Measurements from ENCODE around the gene RSAD2. TPM values are rescaled to one million over a fixed set of nuclear protein-coding genes. Genes with fewer than 3 reads are reported as not detected.

Gene RSAD2
- polyA plus RNA-seq, 2 donors = 0.49 to 0.98 TPM

DNA sequence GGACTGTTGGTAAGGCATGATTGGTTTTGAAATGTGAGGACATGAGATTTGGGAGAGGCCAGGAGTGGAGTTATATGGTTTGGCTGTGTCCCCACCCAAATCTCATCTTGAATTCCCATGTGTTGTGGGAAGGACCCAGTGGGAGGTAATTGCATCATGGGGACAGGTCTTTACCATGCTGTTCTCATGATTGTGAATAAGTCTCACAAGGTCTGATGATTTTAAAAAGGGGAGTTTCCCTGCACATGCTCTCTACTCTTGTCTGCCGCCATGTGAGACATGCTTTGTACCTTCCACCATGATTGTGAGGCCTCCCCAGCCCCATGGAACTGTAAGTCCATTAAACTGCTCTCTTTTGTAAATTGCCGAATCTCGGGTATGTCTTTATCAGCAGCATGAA, 17.3 kb upstream of the RSAD2 start:
- no peak overlapping the region for H3K4me3 ChIP-seq (ENCODE audit: low read depth in 1 of 2, low read length in 2 of 2)
- no peak overlapping the region for H3K27ac ChIP-seq (ENCODE audit: low read depth in 2 of 2, low read length in 1 of 2)
- peaks cover 0 to 2% of the 10 kb centered on the region in 2 donors for H3K9me3 ChIP-seq (ENCODE audit: control insufficient read depth in 2 of 2, insufficient read depth in 1 of 2, low read depth in 1 of 2, low read length in 1 of 2)
- WGBS, 2 donors = 95 to 99% methylated on average over 3 of the region's 3 CpGs
- no peaks in the 10 kb centered on the region for H3K4me1 ChIP-seq (ENCODE audit: control insufficient read depth in 2 of 2, insufficient read depth in 2 of 2, low read length in 1 of 2)
- no peaks in the 10 kb centered on the region for H3K27me3 ChIP-seq (ENCODE audit: control insufficient read depth in 1 of 2, insufficient read depth in 2 of 2, low read length in 2 of 2)
- no peaks in the 10 kb centered on the region for H3K36me3 ChIP-seq (ENCODE audit: control insufficient read depth in 2 of 2, insufficient read depth in 2 of 2, low read length in 1 of 2)

DNA sequence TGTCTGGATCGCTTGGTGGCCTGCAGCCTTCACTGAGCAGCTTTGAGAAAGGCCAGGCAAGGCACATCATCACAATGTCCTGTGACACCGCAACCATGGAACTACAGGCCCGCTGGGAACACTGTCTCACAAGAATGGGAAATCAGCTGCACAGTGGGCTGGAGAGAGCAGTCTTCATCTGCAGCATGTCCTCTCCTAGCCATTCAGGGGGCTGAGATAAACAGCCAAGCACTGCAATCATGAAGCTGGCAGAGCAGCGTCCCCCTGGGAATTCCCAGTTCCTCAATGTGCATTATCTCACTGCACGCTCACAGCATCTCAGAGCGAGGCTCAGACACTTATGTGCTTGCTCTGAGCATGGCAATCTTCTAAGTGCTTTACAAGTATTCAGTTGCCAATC, 13.8 kb upstream of the RSAD2 start:
- no peak overlapping the region for H3K27ac ChIP-seq (ENCODE audit: low read depth in 2 of 2, low read length in 1 of 2)
- no peak overlapping the region for H3K4me3 ChIP-seq (ENCODE audit: low read depth in 1 of 2, low read length in 2 of 2)
- no peaks in the 10 kb centered on the region for H3K36me3 ChIP-seq (ENCODE audit: control insufficient read depth in 2 of 2, insufficient read depth in 2 of 2, low read length in 1 of 2)
- no peaks in the 10 kb centered on the region for H3K4me1 ChIP-seq (ENCODE audit: control insufficient read depth in 2 of 2, insufficient read depth in 2 of 2, low read length in 1 of 2)
- 83 to 85% methylated on average over 6 of the region's 6 CpGs for WGBS, 2 donors
- H3K9me3 ChIP-seq (ENCODE audit: control insufficient read depth in 2 of 2, insufficient read depth in 1 of 2, low read depth in 1 of 2, low read length in 1 of 2) = peaks cover 0 to 2% of the 10 kb centered on the region in 2 donors
- H3K27me3 ChIP-seq (ENCODE audit: control insufficient read depth in 1 of 2, insufficient read depth in 2 of 2, low read length in 2 of 2) = no peaks in the 10 kb centered on the region

DNA sequence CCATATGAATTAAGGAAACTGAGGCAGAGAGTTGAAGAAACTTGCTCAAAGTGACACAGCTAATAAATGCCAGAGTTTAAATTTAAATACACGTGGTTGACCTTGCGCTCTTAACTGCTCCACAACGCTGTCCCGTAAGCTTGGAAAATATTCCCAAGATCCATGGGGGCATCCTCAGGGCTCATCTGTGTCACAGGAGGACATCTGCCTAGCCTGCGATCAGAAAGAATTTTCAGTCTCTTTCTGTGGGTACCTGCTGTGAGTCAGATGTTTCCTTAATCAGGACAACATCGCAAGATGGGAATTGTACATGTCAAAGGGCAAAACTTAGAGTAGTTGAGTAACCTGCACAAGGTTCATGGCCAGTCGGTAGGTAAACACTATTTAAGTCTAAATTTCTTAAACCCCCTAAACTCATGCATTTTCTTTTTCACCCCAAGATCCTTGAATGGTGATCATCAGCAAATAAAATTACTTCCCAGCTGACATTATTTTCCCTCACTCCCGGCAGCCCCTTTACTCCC, 13.3 kb upstream of the RSAD2 start:
- H3K4me3 ChIP-seq (ENCODE audit: low read depth in 1 of 2, low read length in 2 of 2) = no peak overlapping the region
- peaks cover 0 to 2% of the 10 kb centered on the region in 2 donors for H3K9me3 ChIP-seq (ENCODE audit: control insufficient read depth in 2 of 2, insufficient read depth in 1 of 2, low read depth in 1 of 2, low read length in 1 of 2)
- H3K4me1 ChIP-seq (ENCODE audit: control insufficient read depth in 2 of 2, insufficient read depth in 2 of 2, low read length in 1 of 2) = no peaks in the 10 kb centered on the region
- H3K27ac ChIP-seq (ENCODE audit: low read depth in 2 of 2, low read length in 1 of 2) = peak overlapping the region in 1 of 2 donors; percentile 66
- H3K27me3 ChIP-seq (ENCODE audit: control insufficient read depth in 1 of 2, insufficient read depth in 2 of 2, low read length in 2 of 2) = no peaks in the 10 kb centered on the region
- 63 to 73% methylated on average over 8 of the region's 8 CpGs for whole genome bisulfite sequencing, 2 donors
- no peaks in the 10 kb centered on the region for H3K36me3 ChIP-seq (ENCODE audit: control insufficient read depth in 2 of 2, insufficient read depth in 2 of 2, low read length in 1 of 2)

DNA sequence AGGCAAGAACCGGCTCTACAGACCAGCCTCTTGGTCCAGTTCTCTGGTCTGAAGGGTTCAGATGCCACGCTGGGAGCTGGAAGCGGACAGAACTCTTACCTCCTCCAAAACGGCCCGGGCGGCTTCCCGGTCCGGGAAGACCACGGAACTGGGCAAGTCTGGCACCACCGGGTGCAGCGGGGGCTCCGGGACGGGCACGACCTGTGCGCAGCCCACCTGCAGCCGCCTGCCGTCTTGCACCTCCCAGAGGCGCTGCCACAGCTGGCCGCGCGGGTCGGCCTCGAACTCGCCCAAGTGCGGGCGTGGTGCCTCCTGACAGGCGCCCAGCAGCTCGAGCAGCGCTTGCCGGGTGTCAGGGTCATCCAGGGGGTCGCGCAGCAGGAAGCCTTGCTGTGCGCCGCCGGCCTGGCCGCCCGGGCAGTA, 12.6 kb upstream of the RSAD2 start:
- Histone ChIP-seq H3K27ac (ENCODE audit: low read depth in 2 of 2, low read length in 1 of 2) (peak overlapping the region; percentile 66 to 74), H3K4me3 (ENCODE audit: low read depth in 1 of 2, low read length in 2 of 2) (peak overlapping the region; percentile 66 to 76), H3K4me1 (ENCODE audit: control insufficient read depth in 2 of 2, insufficient read depth in 2 of 2, low read length in 1 of 2) (no peaks in the 10 kb centered on the region), H3K36me3 (ENCODE audit: control insufficient read depth in 2 of 2, insufficient read depth in 2 of 2, low read length in 1 of 2) (no peaks in the 10 kb centered on the region), H3K27me3 (ENCODE audit: control insufficient read depth in 1 of 2, insufficient read depth in 2 of 2, low read length in 2 of 2) (no peaks in the 10 kb centered on the region), H3K9me3 (ENCODE audit: control insufficient read depth in 2 of 2, insufficient read depth in 1 of 2, low read depth in 1 of 2, low read length in 1 of 2) (peaks cover 0 to 2% of the 10 kb centered on the region in 2 donors)
- 8% methylated on average over 32 to 37 of the region's 37 CpGs for WGBS, 2 donors

DNA sequence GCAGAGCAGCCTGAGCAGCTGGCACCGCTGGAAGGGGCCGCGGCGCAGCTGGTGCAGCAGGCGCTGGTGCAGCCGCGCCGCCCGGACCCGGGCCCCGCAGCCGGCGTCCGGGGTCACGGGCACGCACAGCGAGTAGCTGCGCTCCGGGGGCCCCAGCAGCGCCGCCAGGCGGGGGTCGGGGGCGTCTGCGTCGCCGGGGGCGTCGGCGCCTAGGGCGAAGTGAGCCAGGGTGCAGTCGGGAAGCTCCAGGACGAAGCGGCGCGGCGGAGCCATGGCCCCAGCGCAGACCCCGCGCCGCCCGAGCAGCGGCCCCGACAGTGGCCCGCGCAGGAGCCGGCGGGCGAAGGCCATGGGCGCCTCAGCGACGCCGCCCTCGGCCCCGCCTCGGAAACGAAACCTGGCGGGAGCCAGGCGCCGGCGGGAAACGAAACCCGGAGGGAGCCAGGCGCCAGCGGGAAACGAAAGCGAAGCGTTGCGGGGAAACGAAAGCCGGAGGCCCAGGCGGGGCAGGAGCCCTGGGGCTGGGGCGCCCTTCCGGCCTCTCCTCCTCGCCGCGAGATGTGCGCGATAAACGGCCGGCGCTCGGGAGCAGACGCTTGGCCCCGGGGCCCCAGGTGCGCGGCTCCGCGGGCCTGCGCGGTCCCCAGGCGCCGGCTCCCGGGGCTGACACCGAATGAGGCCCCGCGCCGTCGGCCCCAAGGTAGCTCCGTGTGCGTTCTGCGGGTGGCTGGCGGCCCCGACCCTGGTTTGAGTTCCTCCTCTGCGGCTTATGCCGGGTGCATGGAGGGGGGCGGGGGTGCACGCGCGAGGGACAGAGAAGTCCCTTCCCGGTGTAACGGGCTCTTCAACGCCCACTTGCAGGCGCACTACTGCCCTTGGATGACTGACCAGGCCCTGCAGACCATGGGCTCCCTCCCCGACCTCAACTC, 12.0 kb upstream of the RSAD2 start, which contains the start of gene CMPK2:
TSS of gene CMPK2 (minus strand) at position 562 of the 929 bp plus-strand sequence. CDS start at position 351, 211 bp downstream.
- Histone ChIP-seq H3K36me3 (ENCODE audit: control insufficient read depth in 2 of 2, insufficient read depth in 2 of 2, low read length in 1 of 2) (no peaks in the 10 kb centered on the region), H3K4me1 (ENCODE audit: control insufficient read depth in 2 of 2, insufficient read depth in 2 of 2, low read length in 1 of 2) (no peaks in the 10 kb centered on the region), H3K27me3 (ENCODE audit: control insufficient read depth in 1 of 2, insufficient read depth in 2 of 2, low read length in 2 of 2) (no peaks in the 10 kb centered on the region), H3K27ac (ENCODE audit: low read depth in 2 of 2, low read length in 1 of 2) (peak within 1 kb of the TSS; percentile 66 to 74), H3K9me3 (ENCODE audit: control insufficient read depth in 2 of 2, insufficient read depth in 1 of 2, low read depth in 1 of 2, low read length in 1 of 2) (no peaks in the 10 kb centered on the region), H3K4me3 (ENCODE audit: low read depth in 1 of 2, low read length in 2 of 2) (peak within 1 kb of the TSS; percentile 66 to 76)
- 0% methylated on average over 87 to 115 of the region's 115 CpGs for WGBS, 2 donors

DNA sequence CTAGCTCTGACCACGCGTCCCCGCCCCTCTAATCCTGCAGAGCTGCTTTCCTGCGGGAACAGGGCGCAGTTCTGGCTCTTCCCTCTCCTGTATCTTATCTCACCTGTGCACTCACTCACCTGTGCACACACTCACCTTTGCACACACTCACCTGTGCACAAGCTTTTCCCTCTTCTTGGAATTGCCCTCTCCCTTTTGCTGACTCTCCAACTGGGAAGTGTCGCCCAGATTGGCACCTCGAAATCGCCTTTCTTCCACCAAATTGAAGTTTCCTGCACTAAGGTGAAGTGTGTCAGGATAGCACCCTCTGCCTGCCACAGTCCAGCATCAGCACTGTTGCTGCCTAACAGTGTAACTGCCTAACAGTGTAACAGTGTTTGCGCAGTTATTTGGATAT, 11.3 kb upstream of the RSAD2 start:
- Histone ChIP-seq H3K27me3 (ENCODE audit: control insufficient read depth in 1 of 2, insufficient read depth in 2 of 2, low read length in 2 of 2) (no peaks in the 10 kb centered on the region), H3K4me3 (ENCODE audit: low read depth in 1 of 2, low read length in 2 of 2) (peak overlapping the region; percentile 66 to 76), H3K4me1 (ENCODE audit: control insufficient read depth in 2 of 2, insufficient read depth in 2 of 2, low read length in 1 of 2) (no peaks in the 10 kb centered on the region), H3K27ac (ENCODE audit: low read depth in 2 of 2, low read length in 1 of 2) (peak overlapping the region; percentile 66 to 74), H3K36me3 (ENCODE audit: control insufficient read depth in 2 of 2, insufficient read depth in 2 of 2, low read length in 1 of 2) (no peaks in the 10 kb centered on the region), H3K9me3 (ENCODE audit: control insufficient read depth in 2 of 2, insufficient read depth in 1 of 2, low read depth in 1 of 2, low read length in 1 of 2) (no peaks in the 10 kb centered on the region)
- WGBS, 2 donors = 5 to 6% methylated on average over 9 of the region's 9 CpGs

DNA sequence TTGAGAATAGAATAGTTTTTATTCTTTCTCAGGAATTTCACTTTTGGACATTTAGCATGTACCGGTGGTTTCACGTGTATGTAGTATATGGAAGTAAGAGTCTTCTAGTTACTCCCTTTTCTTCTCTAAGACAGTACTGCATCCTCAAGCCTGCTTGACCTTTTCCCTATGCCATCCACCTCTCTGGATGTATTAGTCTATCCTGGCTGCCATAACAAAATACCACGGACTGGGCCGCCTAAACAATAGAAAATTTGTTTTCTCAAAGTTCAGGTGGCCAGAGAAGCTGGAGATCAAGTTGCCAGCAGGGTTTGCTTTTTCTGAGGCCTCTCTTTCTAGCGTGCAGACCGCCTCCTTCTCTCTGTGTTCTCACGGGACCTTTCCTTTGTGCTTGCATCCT, 10.6 kb upstream of the RSAD2 start:
- Histone ChIP-seq H3K36me3 (ENCODE audit: control insufficient read depth in 2 of 2, insufficient read depth in 2 of 2, low read length in 1 of 2) (no peaks in the 10 kb centered on the region), H3K4me1 (ENCODE audit: control insufficient read depth in 2 of 2, insufficient read depth in 2 of 2, low read length in 1 of 2) (no peaks in the 10 kb centered on the region), H3K27ac (ENCODE audit: low read depth in 2 of 2, low read length in 1 of 2) (no peak overlapping the region), H3K9me3 (ENCODE audit: control insufficient read depth in 2 of 2, insufficient read depth in 1 of 2, low read depth in 1 of 2, low read length in 1 of 2) (no peaks in the 10 kb centered on the region), H3K27me3 (ENCODE audit: control insufficient read depth in 1 of 2, insufficient read depth in 2 of 2, low read length in 2 of 2) (no peaks in the 10 kb centered on the region), H3K4me3 (ENCODE audit: low read depth in 1 of 2, low read length in 2 of 2) (no peak overlapping the region)
- WGBS, 2 donors = 88% methylated on average over 7 of the region's 7 CpGs

DNA sequence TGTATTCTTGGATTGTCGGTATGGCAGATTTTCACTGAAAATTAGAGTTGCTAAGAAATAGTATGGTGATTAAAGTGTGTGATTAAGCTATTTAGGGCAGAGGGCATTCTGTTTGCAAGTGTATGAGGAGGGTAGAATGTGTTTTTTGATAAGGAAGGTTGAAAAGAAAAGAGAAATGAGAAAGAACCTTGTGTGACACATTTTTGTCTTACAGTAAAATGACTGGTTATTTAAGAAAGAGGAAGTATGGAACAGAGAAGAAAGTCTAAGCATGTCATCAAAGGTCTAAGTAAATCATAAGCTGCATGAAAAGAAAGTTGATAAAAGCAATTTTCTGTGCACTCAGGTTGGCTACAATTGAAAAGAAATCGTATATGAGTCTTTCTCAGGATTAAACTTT, 5.2 kb upstream of the RSAD2 start:
- Histone ChIP-seq H3K27me3 (ENCODE audit: control insufficient read depth in 1 of 2, insufficient read depth in 2 of 2, low read length in 2 of 2) (no peaks in the 10 kb centered on the region), H3K4me3 (ENCODE audit: low read depth in 1 of 2, low read length in 2 of 2) (no peak overlapping the region), H3K9me3 (ENCODE audit: control insufficient read depth in 2 of 2, insufficient read depth in 1 of 2, low read depth in 1 of 2, low read length in 1 of 2) (no peaks in the 10 kb centered on the region), H3K36me3 (ENCODE audit: control insufficient read depth in 2 of 2, insufficient read depth in 2 of 2, low read length in 1 of 2) (no peaks in the 10 kb centered on the region), H3K4me1 (ENCODE audit: control insufficient read depth in 2 of 2, insufficient read depth in 2 of 2, low read length in 1 of 2) (no peaks in the 10 kb centered on the region), H3K27ac (ENCODE audit: low read depth in 2 of 2, low read length in 1 of 2) (no peak overlapping the region)
- 85 to 87% methylated on average over 2 of the region's 2 CpGs for WGBS, 2 donors

DNA sequence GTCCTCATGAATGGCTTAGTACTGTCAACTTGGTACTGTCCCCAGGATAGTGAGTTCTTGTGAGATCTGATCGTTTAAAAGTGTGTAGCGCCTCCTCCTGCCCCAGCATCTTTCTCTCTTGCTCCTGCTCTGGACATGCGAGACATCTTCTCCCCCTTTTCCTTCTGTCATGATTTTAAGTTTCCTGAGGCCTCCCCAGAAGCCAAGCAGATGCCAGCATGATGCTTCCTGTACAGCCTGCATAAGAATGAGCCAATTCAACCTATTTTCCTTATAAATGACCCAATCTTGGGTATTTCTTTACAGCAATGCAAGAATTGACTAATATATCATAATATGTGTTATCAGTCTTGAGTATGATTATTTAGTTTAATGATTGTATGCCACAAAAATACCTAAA, 3.5 kb upstream of the RSAD2 start:
- H3K27me3 ChIP-seq (ENCODE audit: control insufficient read depth in 1 of 2, insufficient read depth in 2 of 2, low read length in 2 of 2) = no peaks in the 10 kb centered on the region
- no peaks in the 10 kb centered on the region for H3K36me3 ChIP-seq (ENCODE audit: control insufficient read depth in 2 of 2, insufficient read depth in 2 of 2, low read length in 1 of 2)
- no peak overlapping the region for H3K4me3 ChIP-seq (ENCODE audit: low read depth in 1 of 2, low read length in 2 of 2)
- no peak overlapping the region for H3K27ac ChIP-seq (ENCODE audit: low read depth in 2 of 2, low read length in 1 of 2)
- 97 to 98% methylated on average over 3 of the region's 3 CpGs for WGBS, 2 donors
- no peaks in the 10 kb centered on the region for H3K9me3 ChIP-seq (ENCODE audit: control insufficient read depth in 2 of 2, insufficient read depth in 1 of 2, low read depth in 1 of 2, low read length in 1 of 2)
- peaks cover 2 to 6% of the 10 kb centered on the region in 2 donors for H3K4me1 ChIP-seq (ENCODE audit: control insufficient read depth in 2 of 2, insufficient read depth in 2 of 2, low read length in 1 of 2)
